Subcutaneous adipose tissue (tissue), 4 donors: ENCODE measurements around the gene RBMX2. TPM values are rescaled to one million over a fixed set of nuclear protein-coding genes. Genes with fewer than 3 reads are reported as not detected.

Experiments
- CTCF ChIP-seq: fragments of 450-650 bp; IDR thresholded peaks from one replicate; pipeline ENCODE4 v1.5.1; 2016; ENCODE audit warnings: low read depth, mild to moderate bottlenecking, control low read depth, antibody characterized with exemption, moderate library complexity
- total RNA-seq, 4 donors: library from RNA; depleted of rRNA; stranded (reverse); fragments of >200 nt; gene quantifications; one replicate each; pipeline ENCODE4 v1.1.0, GENCODE V29; 2016

Gene RBMX2
- total RNA-seq, 4 donors from 2014 or later: 10.1 to 17.8 (median 16.4) TPM

- no peak for TF ChIP-seq CTCF
Observed at GRCh38 chrX:130395341-130395740, 6.4 kb upstream of the RBMX2 start.

GRCh38 chrX:130402208-130402684, 459 bp downstream of the RBMX2 start:
- no peak for TF ChIP-seq CTCF

DNA sequence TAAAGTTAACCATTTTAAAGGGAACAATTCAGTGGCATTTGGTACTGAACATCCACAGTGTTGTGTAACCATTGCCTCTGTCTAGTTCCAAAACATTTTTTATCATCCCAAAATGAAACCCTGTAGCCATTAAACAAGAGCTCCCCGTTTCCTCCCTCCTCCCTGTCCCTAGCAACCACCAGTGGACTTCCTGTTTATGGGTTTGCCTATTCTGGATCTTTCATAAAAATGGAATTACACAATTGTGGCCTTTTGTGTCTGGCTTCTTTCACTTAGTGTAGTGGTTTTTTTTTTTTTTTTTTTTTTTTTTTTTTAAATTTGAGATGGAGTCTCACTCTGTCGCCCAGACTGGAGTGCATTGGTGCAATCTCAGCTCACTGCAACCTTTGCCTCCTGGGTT, 11.6 kb downstream of the RBMX2 start:
- TF ChIP-seq CTCF: no peak

- no peak for TF ChIP-seq CTCF
Observed at GRCh38 chrX:130414800-130415199, 13.0 kb downstream of the RBMX2 start.

- TF ChIP-seq CTCF: no peak
Observed at GRCh38 chrX:130415201-130415600, 13.4 kb downstream of the RBMX2 start.

GRCh38 chrX:130416785-130417184, 15.0 kb downstream of the RBMX2 start:
- no peak for TF ChIP-seq CTCF

GRCh38 chrX:130418066-130418465, 16.3 kb downstream of the RBMX2 start:
- TF ChIP-seq CTCF: no peak
